Sciatic nerve (tissue), 2 donors: ENCODE measurements around the gene SLC25A34. TPM values are rescaled to one million over a fixed set of nuclear protein-coding genes. Genes with fewer than 3 reads are reported as not detected.

ENCODE experiments used
- ATAC-seq: fragments of 200-7000 bp; cut with Tn5 transposase; one replicate; pipeline ENCODE4 v1.9.1; 2020; ENCODE audit warnings: mild to moderate bottlenecking, moderate library complexity
- DNase-seq: peaks from one replicate; pipeline ENCODE4 v3.0.0-alpha.2; 2020; ENCODE audit warnings: low spot score
- intact Hi-C: fragments of 100-400 bp; cut with DNase I; formaldehyde crosslinking; loops from one replicate; pipeline ENCODE4 v1.14.2; 2022
- total RNA-seq: library from RNA; stranded (reverse); fragmentation: NEBNext Ultra II Directional; extraction: Animal tissue kit (Norgen Biotek cat#: 25700); gene quantifications from one replicate; pipeline ENCODE4 v1.2.1, GENCODE V29; 2021
- donor health status: DM: no; HTN: no; CAD: no.
- donor health status: DM: no; HTN: no; CAD: no.

Gene SLC25A34
- total RNA-seq, 1 donor from 2014 or later, result 1.6 TPM

DNA sequence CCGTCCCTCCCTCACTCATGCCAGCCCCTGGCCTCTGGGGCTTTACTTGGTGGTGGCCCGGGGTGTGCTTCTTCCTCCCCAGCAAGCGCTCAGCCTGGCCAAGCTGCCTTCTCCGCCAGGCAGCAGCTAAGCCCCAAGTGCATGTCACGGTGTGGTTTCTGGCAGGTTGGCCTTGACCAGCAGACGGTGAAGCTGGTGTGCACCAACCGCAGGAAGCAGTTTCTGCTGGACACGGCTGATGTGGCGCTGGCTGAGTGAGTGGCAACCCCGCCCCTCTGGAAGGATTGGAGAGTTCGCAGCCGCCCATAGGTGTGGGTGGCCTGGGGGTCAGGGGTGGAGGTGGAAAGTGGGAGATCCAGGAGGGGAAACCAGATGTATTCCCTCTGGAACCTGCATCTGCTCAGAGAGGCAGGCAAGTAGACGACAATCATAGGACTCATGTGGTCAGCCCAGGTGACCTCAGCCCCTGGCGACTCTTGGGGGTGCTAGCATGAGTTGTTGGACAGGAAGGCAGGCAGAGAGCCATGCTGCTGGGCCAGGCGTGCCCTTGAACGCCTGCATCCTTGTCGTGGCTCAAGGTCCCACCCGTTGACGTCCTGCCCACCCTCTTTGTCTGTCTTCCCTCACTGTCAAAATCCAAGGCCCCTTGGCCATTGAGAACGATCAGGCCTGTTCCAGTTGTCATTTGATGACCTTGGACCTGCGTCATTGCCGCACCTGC is 7.0 kb upstream of the SLC25A34 start:
- ATAC-seq (no peak), DNase-seq (no peak)
- intact Hi-C loops, result no loop called here

DNA sequence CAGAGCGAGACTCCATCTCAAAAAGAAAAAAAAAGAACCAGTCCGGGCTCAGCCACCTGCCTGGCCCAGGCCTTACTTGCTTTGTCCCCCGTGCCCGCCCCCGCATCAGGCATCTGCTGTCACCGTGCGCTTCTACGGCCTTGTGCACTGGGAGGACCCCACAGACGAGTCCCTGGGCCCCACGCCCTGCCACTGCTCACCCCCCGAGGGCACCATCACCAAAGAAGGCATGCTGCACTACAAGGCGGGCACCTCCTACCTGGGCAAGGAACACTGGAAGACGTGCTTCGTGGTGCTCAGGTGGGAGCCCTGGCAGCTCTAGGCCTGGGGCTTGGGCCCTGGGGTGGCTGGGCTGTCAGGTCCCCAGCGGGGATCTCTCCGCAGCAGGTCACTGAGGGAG is 5.6 kb upstream of the SLC25A34 start:
- DNase-seq (no peak), ATAC-seq (no peak)
- intact Hi-C loops, result no loop called here

DNA sequence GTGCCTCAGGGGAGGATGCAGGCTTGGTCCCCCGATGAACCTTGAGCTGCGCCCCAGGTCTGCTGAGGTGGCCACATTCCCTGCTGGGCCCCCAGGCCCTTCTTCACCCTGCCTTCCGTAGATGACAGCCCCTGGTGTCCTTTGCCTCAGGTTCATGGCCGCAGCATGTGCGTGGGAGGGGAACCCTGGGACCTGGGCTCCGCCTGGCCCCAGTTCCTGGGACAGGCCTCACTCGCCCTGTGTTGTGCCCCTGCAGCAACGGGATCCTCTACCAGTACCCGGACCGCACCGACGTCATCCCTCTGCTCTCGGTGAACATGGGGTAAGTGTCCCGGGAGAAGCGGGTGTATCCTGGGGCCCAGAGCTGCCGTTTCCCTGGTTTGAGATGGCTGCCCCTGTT is 5.1 kb upstream of the SLC25A34 start:
- intact Hi-C loops, result no loop called here
- DNase-seq (no peak), ATAC-seq (no peak)

DNA sequence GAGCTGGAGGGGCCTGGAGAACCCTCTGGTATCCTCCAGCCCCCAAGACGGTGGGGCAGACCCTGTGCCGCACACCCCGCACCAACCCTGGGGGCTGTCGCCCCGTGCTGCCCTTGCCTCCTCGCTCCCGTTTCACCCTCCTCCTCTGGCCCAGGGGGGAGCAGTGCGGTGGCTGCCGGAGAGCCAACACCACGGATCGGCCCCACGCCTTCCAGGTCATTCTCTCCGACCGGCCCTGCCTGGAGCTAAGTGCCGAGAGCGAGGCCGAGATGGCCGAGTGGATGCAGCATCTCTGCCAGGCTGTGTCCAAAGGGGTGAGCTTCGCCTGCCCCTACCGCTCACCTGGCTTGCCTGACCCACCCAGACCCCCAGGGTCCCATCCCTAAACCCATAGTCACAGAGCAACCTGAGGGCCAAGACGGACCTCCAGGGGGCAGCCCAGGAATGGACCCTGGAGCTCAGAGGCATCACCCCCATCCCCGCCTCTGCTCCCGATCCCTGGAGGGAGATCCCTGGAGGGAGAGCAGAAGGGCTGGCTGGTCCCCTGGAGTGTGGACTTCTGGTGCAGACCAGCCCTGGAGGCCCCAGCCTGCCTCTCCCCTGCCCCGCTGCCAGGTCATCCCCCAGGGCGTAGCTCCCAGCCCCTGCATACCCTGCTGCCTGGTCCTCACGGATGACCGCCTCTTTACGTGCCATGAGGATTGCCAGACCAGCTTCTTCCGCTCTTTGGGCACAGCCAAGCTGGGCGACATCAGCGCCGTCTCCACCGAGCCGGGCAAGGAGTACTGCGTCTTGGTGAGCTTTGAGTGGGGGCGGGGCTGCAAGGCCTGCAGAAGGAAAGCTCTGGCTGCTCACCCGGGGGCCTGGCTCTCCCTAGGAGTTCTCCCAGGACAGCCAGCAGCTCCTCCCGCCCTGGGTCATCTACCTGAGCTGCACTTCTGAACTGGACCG is 4.0 kb upstream of the SLC25A34 start:
- DNase-seq (no peak), ATAC-seq (no peak)
- intact Hi-C loops, result no loop called here

DNA sequence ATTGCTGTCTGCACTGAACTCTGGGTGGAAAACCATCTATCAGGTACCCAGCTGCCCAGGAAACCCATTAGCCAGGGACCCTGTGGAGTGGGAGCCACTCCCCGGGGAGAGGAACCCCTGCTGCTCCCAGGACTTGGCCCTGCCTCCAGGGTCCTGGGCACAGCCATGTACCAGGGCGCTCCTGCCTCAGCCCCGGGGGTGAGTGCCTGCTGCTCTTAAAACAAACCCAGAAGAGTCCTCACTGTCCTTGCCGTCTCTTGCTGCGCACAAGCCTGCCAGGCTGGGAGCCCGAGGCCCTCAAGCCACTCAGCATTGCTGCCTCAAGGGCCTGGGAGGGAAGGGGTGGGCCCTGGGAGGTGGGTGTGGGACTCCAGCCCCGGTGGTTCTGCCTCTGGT is 3.4 kb upstream of the SLC25A34 start:
- DNase-seq (no peak), ATAC-seq (no peak)
- intact Hi-C loops, result no loop called here

DNA sequence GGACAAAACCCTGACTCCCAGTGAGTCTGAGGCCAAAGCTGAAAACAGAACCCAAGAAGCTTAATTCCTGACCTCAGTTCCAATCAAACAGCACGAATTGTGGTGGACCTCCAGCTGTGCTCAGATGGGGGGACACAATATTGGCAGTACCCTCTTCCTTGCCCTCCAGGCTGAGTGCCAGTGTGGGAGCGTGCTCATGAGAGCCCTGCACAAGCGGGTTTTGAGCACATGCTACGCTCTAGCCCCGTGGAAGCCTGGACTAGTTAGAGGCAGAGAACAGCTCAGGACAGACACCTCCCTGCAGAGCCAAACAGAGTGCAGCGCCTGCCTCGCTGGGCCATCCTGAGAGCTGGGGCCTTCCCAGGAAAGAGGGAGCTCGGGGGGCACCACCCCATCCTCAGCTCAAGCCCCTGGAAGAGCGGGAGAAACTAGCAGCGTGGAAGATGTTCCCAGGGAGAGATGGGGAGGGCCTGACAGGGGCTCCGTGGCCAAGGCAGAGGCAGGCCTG is 2.8 kb upstream of the SLC25A34 start:
- no peak for DNase-seq
- ATAC-seq, result no peak
- intact Hi-C loops, result no loop called here

DNA sequence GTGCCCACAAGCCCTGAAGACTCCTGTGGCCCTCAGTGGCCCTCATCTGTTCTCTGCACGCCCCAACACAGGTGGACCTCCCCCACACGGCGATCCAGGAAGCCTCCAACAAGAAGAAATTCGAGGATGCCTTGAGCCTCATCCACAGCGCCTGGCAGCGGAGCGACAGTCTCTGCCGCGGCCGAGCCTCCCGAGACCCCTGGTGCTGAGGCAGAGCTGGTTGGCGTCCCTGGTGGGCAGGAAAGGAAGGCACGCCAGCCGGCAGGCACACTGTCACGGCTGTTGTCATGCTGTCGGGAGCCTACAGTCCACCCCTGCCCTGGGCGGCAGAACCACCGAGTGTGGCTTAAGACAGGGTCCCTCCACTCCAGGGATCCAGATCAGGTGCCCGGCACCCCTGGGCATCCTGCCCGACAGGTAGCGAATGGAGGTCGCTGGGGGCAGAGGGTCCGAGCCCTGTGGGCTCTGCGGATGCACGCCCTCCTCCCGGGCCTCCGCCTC is 2.3 kb upstream of the SLC25A34 start:
- DNase-seq (no peak), ATAC-seq (no peak)
- intact Hi-C loops, result no loop called here

DNA sequence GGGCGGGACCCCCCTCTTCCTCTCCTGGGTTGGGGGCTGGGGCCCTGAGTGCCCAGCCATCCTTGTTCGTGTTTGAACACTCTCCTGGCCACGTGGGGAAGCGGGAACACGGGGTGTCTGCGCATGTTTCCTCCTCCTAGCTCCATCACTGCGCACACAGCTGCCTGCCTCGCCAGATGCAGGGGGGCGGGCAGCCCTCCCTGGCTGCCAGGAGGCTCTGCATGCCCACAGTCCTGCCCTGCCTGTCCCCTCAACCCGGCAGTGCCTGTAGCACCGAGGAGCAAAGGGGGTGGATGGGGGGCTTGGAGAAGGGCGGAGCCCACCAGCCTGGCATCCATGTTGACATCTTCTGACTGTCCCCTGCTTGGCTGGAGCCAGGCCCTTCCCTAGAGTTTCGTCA is 1.8 kb upstream of the SLC25A34 start:
- intact Hi-C loops, result no loop called here
- ATAC-seq, result no peak
- DNase-seq, result no peak

DNA sequence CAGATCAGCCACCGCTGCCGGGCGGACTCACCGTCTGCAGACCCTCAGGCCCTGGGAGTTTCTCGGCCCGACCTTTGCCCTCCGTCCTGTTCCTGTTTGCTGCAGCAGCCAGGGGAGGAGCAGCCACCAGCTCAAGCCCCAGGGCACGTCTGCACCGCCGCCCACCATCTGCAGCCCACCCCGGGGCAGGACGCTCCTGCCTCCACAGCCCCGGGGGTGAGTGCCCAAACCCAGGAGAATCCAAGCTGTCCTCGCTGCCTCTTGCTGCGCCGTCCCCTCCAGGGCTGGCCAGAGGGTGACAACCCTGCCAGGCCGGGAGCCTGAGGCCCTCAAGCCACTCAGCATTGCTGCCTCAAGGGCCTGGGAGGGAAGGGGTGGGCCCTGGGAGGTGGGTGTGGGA is 1.2 kb upstream of the SLC25A34 start:
- ATAC-seq, result no peak
- intact Hi-C loops, result no loop called here
- DNase-seq, result no peak

DNA sequence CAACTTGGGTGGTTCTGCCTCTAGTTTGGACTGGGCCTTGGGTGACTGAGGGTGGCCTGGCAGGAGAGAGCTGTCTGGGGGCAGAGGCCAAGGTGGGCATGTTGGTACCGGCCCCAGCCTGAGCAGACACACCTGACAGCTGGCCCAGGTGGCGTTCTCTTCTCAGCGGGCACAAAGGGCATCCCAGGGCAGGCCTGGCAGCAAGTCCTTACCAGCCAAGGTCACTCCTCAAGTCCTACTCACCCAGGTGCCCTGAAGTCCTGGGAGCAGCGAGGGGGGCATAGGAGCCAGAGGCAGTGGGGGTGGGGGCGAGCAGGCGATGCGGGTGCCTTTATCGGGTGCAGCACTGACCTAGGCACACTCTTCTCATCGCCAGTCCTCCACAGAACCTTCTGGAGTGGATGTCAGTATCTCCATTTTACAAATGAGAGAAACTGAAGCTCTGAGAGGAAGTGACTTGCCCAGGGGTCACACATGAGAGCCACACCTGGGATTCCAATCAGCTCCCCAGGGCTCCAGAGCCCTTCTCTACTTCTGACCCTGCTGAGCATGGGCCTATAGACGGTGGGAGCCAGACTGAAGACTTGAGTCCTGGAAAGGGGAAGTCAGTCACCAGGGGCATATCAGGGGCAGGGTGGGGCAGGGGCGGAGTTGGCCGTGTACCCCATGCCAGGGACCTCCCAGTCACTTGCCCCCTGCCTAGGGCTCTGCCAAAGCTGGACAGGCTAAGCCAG is 587 bp upstream of the SLC25A34 start:
- no peak for ATAC-seq
- intact Hi-C loops, result no loop called here

DNA sequence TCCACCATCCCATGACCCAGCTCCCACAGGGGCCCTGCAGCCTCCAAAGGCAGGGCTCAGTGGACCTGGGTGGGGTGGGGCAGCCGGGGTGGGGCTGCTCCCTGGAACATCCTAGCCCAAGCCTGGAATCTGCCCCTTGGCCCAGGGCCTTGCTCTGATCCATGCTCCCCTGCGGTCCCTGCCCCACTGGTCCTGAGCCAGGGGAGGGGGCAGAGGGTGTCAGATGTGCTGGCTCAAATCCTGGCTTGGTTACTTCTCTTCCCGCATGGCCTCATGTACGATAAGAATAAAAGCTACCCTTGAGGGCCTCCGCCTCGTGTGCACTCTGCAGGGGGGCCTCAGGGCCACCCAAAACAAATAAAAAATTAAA is 819 bp downstream of the SLC25A34 start:
- ATAC-seq (peak; percentile 75), DNase-seq (no peak)
- intact Hi-C loops, result no loop called here

More for the DNA sequence above, 587 bp upstream of the SLC25A34 start:
- no peak for DNase-seq

DNA sequence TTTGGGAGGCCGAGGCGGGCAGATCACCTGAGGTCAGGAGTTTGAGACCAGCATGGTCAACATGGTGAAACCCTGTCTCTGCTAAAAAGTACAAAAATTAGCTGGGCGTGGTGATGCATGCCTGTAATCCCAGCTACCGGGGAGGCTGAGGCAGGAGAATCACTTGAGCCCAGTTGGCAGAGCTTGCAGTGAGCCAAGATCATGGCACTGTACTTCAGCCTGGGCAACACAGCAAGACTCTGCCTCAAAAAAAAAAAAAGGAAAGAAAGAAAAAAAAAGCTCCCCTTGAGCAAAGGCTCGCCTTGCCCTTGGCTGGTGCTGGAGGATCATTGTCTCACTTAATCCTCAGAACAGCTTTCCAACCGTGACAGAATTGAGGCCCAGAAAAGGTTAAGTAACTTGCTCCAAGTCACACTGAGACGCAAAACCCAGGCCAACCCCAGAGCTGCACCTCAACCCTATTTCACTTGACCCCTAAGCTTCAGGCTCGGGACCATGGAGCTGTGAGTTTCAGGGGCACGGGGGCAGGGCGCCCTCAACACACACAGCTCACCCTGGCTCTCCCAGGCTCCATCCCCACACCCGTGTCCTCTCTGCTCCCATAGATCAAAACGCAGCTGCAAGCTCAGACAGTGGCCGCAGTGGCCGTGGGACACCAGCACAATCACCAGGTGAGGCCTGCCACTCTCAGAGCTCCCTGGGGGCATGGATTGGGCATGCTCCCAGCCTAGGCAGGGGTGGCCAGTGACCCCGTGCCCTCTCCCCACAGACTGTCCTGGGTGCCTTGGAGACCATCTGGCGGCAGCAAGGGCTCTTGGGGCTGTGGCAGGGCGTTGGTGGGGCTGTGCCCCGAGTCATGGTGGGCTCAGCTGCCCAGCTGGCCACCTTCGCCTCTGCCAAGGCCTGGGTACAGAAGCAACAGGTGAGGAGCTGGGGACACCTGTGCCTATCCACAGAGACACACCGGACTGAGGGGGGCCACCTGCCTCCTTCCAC is 1.6 kb downstream of the SLC25A34 start:
- DNase-seq, result no peak
- no peak for ATAC-seq
- intact Hi-C loops, result no loop called here

DNA sequence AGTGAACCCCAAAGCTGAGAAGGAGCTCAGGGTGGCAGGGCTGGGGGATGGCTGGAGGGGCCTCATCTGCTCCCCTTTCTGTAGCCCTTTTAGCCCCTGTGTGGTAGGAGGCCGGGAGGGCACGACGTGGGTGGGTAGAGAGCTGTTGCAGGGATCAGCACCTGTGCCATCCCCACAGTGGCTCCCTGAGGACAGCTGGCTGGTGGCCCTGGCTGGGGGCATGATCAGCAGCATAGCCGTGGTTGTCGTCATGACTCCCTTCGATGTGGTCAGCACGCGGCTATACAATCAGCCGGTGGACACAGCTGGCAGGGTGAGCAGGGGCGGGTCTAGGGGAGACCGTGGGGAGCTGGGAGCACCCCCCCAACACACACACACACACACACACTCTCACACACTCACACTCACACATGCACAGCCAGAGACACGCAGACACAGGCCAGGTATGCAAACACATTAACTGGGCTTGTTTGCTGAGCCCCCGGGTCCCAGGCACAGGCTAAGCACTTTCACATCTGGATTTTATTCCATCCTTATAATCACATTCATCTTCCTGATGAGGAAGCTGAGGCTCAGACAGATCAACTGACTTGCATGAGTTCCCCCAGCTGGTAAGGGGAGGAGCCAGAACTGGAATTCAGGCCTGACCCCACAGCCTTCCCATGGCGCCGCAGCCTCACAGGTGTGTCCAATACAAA is 2.5 kb downstream of the SLC25A34 start:
- no peak for DNase-seq
- no peak for ATAC-seq
- intact Hi-C loops, result no loop called here

DNA sequence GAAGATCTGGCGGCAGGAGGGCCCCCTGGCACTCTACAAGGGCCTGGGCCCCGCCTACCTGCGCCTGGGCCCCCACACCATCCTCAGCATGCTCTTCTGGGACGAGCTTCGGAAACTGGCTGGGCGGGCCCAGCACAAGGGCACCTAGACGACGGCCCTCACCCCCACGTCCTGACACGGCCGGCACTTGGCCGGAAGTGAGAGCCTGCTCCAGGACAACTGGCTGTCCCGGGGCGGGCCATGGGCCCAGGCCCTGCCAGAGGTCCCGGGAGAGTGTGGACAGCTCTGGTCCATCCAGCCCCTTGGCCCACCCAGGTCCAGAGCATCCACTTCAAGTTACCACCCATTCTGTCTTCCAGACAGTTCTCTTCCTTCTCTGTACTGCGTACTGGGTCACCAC is 3.2 kb downstream of the SLC25A34 start:
- intact Hi-C loops, result no loop called here
- DNase-seq, result no peak
- no peak for ATAC-seq

DNA sequence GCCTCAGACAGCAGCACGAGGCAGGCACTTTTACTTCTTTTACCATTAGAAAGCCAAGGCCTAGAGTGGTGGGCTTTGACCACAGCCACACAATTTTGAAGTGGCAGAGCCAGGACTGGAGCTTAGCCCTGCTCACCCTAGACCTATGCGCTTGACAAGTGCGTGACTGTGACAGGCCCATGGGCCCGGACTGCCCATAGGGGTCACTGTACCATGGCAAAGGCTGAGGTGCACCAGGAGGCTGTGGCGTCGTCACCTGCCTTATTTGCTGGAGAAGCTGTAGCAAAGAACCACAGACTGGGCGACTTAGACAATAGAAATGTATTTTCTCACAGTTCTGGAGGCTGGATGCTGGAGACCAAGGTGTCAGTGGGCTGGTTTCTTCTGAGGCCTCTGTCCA is 3.7 kb downstream of the SLC25A34 start:
- intact Hi-C loops, result no loop called here
- DNase-seq (no peak), ATAC-seq (no peak)

DNA sequence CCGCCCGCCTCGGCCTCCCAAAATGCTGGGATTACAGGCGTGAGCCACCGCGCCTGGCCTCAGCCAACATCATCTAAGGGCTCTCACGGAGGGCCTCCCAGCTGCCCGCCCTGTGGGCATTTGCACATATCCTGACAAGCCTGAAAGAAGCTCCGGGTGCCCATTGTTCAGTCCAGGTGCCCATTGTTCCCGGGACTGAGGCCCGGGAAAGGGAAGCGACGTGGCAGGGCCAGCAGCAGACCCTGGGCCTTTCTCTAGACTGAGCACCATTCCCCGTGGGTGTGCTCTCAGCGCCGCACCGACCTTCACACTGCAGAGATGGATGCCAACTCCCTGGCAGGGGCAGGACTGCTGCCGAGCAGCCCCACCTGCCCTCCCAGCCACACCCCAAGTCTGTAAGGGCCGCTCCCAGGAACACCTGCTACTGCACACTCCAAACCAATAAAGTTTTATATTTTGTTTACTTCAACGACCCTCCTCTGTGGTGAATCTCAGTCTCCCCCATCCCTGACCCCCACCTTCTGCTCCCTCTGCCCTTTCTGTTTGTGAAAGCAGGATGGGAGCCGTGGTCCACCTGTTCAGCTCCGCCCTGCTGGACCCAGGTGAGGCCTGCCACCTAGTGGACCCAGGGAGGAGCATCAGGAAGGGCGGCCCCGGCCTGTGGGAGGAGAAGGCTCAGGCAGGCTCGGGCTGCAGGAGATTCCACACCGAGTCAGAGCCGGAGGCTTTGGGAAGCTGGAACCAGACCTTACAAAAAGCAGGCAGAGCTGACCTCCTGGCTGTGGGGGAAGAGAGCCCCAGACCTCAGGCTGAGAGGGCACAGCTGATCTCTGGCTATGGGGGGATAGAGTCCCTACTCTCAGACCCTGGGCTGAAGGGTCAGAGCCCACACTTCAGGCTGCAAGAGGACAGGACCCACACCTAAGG is 5.1 kb downstream of the SLC25A34 start:
- intact Hi-C loops, result no loop called here
- peak; percentile 60 for ATAC-seq
- peak; percentile 80 for DNase-seq

DNA sequence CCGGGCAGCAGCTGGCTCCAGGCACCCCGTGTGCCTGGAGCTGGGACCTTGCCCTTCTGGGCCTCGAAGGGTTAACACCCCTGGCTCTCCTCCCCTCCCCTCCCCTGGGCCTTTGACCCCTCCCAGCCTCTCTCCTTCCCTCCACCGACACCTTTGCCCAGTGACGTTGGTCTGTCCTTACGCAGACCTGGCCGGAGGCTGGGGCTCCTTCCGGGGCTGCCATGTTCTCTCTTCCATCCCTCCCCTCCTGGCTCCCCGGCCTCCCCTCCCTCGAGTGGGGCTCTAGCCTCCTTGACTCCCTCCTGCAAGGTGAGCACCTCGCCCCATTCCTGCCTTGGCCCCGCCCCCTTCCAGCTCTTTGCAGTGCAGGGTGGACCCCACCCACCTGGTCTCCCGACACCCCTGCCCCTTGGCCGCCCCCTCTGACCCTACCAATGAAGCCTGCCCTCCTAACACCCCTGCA is 6.3 kb downstream of the SLC25A34 start, which contains the start of gene TMEM82:
Gene TMEM82 (plus strand): TSS at position 161 of the 463 bp plus-strand sequence. CDS start 61 bp downstream, at position 222.
- no peak for DNase-seq
- intact Hi-C loops, result no loop called here

More for the DNA sequence above, 6.3 kb downstream of the SLC25A34 start, which contains the start of gene TMEM82:
- ATAC-seq, result no peak
